HFFc6 (cell line): ENCODE data around the gene EIF5AL1. TPM values are rescaled to one million over a fixed set of nuclear protein-coding genes. Genes with fewer than 3 reads are reported as not detected.
"Not testable (repeated sequence)": the region's sequence is repeated elsewhere in the genome, so short reads cannot be mapped to it uniquely, and the experiment has no call there.

Experiments used
- DNase-seq: peaks from one replicate; pipeline ENCODE4 v3.0.0-alpha.2; 2018
- H3K27ac Mint-ChIP-seq: 2 replicates; pipeline ENCODE4 v1.8.0; 2020; ENCODE audit warnings: mild to moderate bottlenecking, mixed read lengths
- H3K27me3 Mint-ChIP-seq: 2 replicates; pipeline ENCODE4 v1.8.0; 2021; ENCODE audit warnings: mild to moderate bottlenecking, moderate library complexity, mixed read lengths; ENCODE audit not compliant: insufficient read depth
- H3K36me3 Mint-ChIP-seq: 2 replicates; pipeline ENCODE4 v1.8.0; 2021; ENCODE audit warnings: low read depth, mixed read lengths
- H3K4me1 Mint-ChIP-seq: 2 replicates; pipeline ENCODE4 v1.8.0; 2020; ENCODE audit warnings: low read depth, mixed read lengths
- H3K4me3 Mint-ChIP-seq: 2 replicates; pipeline ENCODE4 v1.8.0; 2020; ENCODE audit warnings: mild to moderate bottlenecking, moderate library complexity, mixed read lengths
- H3K9me3 Mint-ChIP-seq: 2 replicates; pipeline ENCODE4 v1.8.0; 2020; ENCODE audit warnings: mild to moderate bottlenecking, mixed read lengths
- long read RNA-seq: library from polyadenylated mRNA; unstranded; transcript quantifications from one replicate; pipeline ENCODE4 v2.0.0, GENCODE V29; 2019
- total RNA-seq, 6 experiments: library from RNA; stranded (reverse); fragmentation: NEBNext Ultra II Directional; extraction: Animal tissue kit (Norgen Biotek cat#: 25700); gene quantifications; 2 replicates in 1 of 6; 3 replicates in 5 of 6; pipeline ENCODE4 v1.2.3, GENCODE V29; 2021
- TF ChIP-seq, protein P1 (sequence below): fragments of 200-600 bp; sonication (generic); IDR thresholded peaks from 2 replicates; pipeline ENCODE4 v1.5.0; 2021; ENCODE audit warnings: antibody characterized with exemption, mild to moderate bottlenecking

Gene EIF5AL1
- under 1 TPM; 0.41 to 0.61 (median 0.48) TPM for total RNA-seq
- long read RNA-seq, partial matches to known transcripts, result 0 of 1 reads
- long read RNA-seq, other reads (novel, unspliced or antisense), result 0 of 1 reads

- H3K27me3 Mint-ChIP-seq, H3K36me3 Mint-ChIP-seq, H3K27ac Mint-ChIP-seq, H3K4me3 Mint-ChIP-seq, DNase-seq, H3K9me3 Mint-ChIP-seq: not testable (repeated sequence)
- H3K4me1 Mint-ChIP-seq, result peaks cover 33% of the 10 kb centered on the region
These were observed at the start of gene EIF5AL1 for GRCh38 chr10:79511891-79512583. TSS of gene EIF5AL1 (plus strand) at chr10:79512533. CDS start at chr10:79512650, 117 bp downstream.

DNA sequence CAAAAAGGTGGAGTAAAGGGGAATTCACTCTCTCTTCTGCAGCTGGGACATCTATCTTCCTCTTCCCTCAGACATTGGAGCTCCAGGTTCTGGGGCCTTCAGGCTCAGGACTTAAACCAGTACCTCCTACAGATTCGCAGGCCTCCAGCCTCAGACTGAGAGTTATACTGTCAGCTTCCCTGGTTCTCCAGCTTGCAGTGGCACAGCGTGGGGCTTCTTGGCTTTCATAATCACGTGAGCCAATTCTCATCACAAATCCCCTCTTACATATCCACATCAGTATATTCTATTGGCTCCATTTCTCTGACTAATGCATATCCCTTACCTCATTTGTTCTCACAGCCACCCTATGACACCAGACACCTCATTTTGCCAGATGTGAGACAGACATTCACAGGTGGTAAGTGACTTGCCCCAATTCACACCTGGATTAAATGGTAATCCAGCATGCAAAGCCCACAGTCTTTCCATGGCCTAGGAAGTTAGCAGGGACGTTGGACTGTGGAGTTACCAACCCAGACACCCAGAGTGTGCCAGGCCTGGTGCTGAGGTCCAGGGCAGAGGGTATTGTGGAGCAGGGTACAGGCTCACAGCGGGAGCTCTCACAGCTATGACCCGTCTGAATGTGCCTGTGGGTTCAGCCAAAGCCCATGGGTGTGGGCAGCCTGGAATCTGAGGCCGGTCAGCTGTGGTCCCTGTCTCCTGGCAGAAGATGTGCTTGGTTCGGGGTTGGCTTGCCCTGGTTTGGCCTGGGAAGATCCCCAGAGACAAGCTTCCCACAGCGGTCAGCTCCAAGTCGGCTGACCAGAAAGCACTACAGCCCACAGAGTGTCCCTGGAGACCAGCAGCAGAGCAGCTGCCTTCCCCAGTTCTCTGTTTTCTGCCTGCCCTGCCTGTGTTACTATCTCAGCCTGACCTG, 48.5 kb upstream of the EIF5AL1 start:
- no peak overlapping the region for H3K27ac Mint-ChIP-seq
- no peak overlapping the region for H3K4me3 Mint-ChIP-seq
- H3K27me3 Mint-ChIP-seq, result peaks cover 1% of the 10 kb centered on the region; the same call in 1 of the 2 replicates
- H3K36me3 Mint-ChIP-seq, result no peaks in the 10 kb centered on the region
- TF ChIP-seq, protein P1, sequence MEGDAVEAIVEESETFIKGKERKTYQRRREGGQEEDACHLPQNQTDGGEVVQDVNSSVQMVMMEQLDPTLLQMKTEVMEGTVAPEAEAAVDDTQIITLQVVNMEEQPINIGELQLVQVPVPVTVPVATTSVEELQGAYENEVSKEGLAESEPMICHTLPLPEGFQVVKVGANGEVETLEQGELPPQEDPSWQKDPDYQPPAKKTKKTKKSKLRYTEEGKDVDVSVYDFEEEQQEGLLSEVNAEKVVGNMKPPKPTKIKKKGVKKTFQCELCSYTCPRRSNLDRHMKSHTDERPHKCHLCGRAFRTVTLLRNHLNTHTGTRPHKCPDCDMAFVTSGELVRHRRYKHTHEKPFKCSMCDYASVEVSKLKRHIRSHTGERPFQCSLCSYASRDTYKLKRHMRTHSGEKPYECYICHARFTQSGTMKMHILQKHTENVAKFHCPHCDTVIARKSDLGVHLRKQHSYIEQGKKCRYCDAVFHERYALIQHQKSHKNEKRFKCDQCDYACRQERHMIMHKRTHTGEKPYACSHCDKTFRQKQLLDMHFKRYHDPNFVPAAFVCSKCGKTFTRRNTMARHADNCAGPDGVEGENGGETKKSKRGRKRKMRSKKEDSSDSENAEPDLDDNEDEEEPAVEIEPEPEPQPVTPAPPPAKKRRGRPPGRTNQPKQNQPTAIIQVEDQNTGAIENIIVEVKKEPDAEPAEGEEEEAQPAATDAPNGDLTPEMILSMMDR, result no peak
- peaks cover 12% of the 10 kb centered on the region for H3K4me1 Mint-ChIP-seq
- DNase-seq, result no peak
- no peaks in the 10 kb centered on the region for H3K9me3 Mint-ChIP-seq

- Mint-ChIP-seq H3K27me3 (no peaks in the 10 kb centered on the region; the same call in 1 of the 2 replicates), H3K4me1 (peaks cover 12% of the 10 kb centered on the region), H3K27ac (no peak overlapping the region), H3K4me3 (no peak overlapping the region), H3K36me3 (no peaks in the 10 kb centered on the region), H3K9me3 (no peaks in the 10 kb centered on the region)
- no peak for DNase-seq
- TF ChIP-seq, protein P1, result no peak
These were observed 47.0 kb upstream of the EIF5AL1 start for GRCh38 chr10:79465341-79465740.

- no peak for DNase-seq
- H3K27ac Mint-ChIP-seq, result no peak overlapping the region; the same call in 1 of the 2 replicates
- no peaks in the 10 kb centered on the region; the same call in 1 of the 2 replicates for H3K27me3 Mint-ChIP-seq
- TF ChIP-seq, protein P1, result no peak
- H3K9me3 Mint-ChIP-seq, result no peaks in the 10 kb centered on the region
- H3K4me1 Mint-ChIP-seq, result peaks cover 16% of the 10 kb centered on the region
- H3K4me3 Mint-ChIP-seq, result no peak overlapping the region
- H3K36me3 Mint-ChIP-seq, result no peaks in the 10 kb centered on the region
These were observed 44.2 kb upstream of the EIF5AL1 start for GRCh38 chr10:79468015-79468560.

- H3K4me1 Mint-ChIP-seq, result peaks cover 17% of the 10 kb centered on the region
- no peak for DNase-seq
These were observed 43.3 kb upstream of the EIF5AL1 start for GRCh38 chr10:79468841-79469585.

More at GRCh38 chr10:79468841-79469585, 43.3 kb upstream of the EIF5AL1 start:
- Mint-ChIP-seq H3K9me3 (no peaks in the 10 kb centered on the region), H3K4me3 (no peak overlapping the region), H3K27ac (no peak overlapping the region), H3K36me3 (no peaks in the 10 kb centered on the region), H3K27me3 (no peaks in the 10 kb centered on the region; the same call in 1 of the 2 replicates)
- TF ChIP-seq, protein P1, result no peak
